NCI-H187 (cell line): ENCODE results near the gene PYROXD2.
A peak's percentile ranks its signal among the peaks of the same experiment; 100 is the strongest.
"Not testable (repeated sequence)": the region's sequence is repeated elsewhere in the genome, so short reads cannot be mapped to it uniquely, and the experiment has no call there.

Experiments used
- DNase-seq, 2 experiments: peaks; one replicate each; lab custom pipeline; 2025; lab: John Stamatoyannopoulos, UW

PYROXD2 gene

DNA sequence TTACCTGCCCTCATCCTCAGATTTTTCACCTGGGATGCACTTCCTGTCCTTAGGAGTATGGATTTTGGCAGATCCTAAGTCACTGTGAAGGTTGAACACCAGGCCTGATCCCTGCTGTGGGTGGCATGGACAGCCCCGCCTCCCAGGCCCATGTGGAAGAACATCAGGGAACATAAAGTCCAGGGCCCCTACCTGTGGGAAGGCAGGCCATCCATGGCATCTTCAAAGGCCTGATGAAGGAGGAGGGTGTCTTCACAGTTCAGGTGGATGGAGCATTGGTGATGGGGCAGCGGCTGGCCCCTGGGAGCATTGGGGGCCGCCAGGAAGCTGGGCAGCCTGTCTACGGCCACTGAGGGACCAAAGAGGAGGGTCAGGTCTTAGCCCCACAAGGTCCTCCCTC, 24.6 kb downstream of the PYROXD2 start:
- DNase-seq: no peak

DNA sequence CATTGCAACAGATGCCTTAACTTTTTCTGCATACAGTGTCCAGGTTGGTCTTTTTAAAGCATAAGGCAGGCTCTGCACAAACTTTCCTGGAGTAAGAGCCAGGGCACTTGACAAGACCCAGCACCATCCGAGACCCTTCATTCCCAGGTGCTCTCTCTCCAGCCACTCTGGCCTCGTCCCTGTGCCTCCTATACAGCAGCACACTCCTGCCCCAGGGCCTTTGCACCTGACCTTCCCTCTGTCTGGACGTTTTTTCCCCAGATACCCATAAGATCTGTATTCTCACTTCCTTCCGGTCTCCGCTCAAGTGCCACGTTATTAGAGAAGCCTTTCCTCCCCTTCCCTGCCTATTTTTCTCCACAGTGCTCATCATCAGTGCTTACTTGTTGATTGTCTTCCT, 25.6 kb downstream of the PYROXD2 start:
- DNase-seq: no peak

DNA sequence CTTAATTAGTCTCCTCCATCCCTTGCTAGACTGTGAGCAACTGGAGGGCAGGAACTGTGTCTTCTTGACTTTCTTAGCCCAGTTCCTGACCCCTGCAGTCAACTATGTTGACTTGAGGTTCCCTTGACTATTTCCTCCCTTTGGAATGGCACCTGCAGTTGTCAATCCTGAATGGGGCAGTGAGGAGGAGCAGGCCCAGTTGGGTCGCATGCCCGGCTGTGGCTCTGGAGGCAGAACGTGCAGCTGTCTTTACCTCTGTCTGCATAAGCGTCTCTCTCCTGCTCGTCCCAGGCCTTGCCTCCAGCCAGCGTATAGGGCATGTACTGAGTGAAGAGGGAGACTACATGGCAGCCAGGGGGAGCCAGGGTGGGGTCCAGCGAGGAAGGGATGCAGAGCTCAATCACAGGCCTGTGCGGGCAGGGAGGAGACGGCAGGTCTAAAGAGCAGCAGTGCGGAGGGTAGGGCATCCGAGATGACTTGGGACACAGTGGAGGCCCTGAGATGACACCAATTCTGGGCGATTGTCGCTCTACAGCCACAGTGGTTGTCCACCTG, 26.8 kb downstream of the PYROXD2 start:
- no peak for DNase-seq

DNA sequence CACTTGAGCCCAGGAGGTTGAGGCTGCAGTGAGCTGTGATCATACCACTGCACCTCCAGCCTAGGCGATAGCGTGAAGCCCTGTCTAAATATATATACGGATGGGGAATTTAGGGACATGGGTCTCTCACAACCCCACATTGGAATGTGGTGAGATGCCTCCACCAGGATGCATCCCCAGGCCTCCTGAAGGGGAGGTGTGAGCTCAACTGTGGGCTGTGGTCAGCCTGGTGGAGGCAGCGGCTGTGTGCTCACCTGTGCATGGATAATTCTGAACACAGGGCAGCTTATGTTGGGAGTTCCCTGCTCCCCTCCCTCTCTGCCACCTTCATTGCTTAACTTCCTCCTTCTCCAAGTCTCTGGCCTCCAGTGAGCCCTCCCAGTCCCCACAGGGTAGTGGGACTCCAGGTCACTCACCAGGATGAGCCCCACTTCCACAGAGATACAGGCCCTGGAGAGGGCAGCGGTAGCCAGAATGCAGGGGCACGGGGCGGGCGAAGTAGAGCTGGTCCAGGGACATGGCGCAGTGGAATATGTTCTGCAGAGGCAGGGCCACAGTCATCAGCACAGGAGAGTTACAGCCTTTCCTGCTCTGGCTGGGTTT, 30.4 kb downstream of the PYROXD2 start:
- DNase-seq: no peak

DNA sequence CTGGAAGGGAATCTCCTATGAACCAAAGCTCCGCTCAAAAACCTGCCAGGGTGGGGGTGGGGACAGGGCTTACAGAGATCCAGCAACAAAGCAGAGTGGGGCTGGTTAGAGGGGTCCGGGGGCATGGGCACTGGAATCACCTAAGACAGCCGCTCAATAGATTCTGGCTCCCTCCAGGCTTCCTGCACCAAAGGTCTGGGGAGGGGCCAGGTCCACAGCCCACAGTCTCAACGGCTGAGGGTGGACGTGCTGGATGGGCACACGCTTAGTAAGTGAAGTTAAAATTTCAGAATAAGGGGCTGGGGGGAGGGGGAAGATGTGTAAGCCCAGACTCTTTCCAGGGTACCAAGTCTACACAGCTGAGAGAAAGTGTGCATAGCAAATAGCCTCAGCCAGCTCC, 31.1 kb downstream of the PYROXD2 start:
- DNase-seq: no peak

DNA sequence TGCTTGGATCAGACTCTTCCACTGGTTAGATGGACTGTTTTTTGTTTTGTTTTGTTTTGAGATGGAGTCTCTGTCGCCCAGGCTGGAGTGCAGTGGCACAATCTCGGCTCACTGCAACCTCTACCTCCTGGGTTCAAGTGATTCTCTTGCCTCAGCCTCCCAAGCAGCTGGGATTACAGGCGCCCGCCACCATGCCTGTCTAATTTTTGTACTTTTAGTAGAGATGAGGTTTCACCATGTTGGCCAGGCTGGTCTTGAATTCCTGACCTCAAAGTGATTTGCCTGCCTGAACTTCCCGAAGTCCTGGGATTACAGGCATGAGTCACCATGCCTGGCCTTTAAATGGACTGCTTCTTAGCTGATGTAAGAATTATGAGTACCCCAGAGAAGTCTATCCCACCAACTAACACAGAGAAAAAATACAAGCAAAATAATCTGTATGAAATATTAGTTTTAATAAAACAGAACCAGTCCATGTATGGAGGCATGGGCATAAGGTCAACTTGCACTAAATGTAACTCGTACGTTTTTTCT, 31.8 kb downstream of the PYROXD2 start:
- not testable (repeated sequence) for DNase-seq

DNA sequence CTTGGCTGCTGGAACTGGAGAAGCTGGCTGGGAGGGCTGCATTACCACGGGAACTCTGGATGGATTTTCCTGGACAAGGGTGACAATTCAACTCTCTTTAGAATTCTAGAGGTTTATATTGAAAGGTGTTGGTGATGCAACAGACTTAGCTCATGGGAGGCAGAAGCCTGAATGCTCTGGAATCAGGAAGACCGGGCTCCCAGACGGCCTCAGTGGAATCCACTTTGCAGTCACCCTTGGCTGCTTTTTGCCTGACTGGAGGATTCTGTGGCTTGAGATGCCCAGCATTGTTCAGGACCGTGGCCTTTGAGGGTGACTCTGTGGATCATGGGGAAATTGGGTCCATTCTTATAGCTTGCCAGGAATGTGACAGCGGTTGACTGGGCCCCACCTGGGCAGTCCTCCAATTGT, 32.3 kb downstream of the PYROXD2 start:
- DNase-seq: no peak

DNA sequence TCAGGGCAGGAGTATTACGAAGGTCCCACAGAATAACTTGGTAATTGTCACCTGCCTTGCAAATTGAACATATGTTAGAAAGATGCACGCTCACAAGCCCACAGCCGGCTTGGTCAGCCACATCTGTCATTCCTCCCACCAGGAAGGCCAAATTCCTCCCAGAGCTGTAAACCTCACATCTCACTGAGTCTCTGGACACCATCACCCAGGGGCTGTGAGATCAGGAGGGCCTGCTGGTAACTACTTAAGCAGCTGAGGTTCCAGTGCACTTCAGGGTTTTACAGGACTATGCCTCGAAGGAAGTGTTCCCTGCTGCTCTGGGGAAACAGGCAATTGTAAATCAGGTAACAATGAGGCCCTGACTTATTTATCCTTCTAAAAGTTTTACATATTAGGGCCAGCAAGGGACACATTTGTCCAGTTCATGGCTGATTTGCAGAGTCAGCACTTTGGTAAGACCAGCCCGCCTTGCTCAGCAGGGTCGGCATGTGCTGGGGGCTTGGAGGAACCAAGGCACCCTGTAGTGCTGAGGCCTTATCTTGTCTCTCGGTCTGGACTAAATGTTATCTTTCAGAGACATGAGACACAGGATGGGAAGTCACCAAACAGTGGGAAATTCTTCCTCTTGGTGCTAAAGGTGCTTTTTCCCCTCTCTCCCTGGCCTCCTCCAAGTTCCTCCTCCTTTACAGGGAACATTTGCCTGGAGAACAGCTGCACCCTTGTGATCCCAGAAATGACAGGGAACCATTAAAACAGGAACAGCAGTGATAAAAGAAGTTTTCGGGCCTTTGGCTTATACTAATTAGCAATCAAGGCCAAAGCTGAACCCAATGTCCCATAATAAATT, 34.3 kb downstream of the PYROXD2 start:
- DNase-seq: no peak

GRCh38 chr10:98378722-98379121, 36.3 kb downstream of the PYROXD2 start:
- DNase-seq: no peak

GRCh38 chr10:98377536-98377935, 37.4 kb downstream of the PYROXD2 start:
- DNase-seq: no peak

DNA sequence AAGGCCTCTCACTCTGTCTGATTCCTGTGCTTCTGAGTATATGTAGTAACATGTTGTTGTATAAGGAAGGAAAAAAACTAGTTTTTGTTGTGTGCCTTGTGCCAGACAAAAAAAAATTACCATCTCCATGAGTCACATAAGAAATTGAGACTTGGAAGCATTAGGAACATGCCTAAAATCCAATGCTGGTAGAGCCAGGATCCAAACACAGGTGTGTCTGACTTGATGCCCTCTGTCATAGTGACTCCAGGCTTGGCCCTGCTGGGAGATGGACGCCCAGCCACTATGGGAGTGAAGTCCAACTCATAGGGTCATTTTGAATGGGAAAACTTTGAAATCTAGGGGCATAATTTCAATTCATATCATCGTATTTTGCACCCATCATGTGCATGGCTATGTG, 38.0 kb downstream of the PYROXD2 start:
- DNase-seq: no peak

GRCh38 chr10:98376485-98376884, 38.5 kb downstream of the PYROXD2 start:
- no peak for DNase-seq

DNA sequence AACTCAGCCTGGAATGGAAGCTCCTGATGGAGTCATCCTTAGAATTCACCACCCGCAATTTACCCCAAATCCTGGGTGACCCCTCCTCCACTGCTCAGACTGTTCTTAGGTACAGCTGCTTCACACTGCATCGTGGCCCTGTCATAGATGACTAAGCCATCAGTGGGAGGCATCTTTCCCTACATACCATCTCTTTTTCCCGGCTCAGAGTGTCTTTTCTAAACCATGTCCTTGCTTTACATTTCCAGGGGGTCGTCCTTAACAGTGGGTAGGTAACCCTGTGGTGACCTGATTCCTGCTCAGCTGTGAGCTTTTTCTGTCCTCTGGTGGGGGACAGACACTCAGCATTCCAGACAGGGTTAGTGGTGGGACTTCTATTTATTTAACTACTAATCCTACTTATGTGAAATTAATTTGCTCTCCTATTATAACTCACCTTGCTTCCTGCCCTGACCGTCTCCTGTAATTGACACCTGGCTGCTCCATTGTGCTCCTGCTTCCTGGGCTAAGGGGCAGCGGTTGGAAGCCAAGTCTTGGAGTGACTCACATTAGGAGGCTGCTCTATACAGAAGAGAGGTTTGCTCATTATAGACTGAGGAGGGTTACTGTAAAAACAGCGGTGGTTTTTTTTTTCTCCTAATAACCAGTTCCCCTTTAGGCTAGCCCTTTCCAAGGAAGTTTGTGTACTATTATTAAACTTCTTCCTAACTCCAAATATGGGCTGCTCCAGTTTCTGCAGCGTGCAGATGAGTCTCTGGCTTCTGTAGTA, 40.6 kb downstream of the PYROXD2 start:
- no peak for DNase-seq

DNA sequence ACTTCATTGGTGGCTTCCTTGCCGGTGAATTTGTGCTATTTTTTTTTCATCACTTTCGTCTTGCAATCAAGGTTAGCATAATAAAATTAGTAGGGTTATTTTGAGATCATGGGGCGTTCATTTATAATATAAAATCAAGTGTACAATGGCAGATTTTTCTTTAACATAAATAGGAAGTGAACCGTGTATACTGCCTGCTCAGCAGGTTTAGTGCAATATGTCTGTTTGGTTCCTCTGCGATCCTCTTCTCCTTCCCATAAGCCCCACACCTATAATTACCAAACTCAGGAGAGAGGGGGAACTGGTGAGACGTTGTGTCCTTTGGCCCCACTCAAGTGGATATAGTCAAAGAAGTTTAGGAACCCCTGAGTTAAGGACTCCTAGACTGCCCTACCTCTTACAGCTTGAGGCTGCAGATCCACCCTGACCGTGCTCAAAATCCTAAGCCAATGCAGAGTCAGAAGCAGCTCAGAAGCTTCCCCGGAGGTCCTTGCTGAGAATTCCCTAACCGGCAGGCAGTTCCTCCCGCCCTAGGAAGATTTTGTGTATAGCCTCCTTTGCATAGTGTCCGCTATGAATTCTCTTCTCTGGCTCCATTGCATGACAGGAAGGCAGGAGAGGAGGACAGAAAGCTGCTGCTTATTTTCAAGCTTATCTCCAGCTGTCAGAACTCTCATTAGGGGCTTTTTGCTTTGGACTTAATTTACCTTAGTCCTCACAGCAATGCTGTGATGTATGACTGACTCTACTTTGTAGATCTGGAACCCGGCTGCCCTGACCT, 41.5 kb downstream of the PYROXD2 start:
- no peak for DNase-seq

DNA sequence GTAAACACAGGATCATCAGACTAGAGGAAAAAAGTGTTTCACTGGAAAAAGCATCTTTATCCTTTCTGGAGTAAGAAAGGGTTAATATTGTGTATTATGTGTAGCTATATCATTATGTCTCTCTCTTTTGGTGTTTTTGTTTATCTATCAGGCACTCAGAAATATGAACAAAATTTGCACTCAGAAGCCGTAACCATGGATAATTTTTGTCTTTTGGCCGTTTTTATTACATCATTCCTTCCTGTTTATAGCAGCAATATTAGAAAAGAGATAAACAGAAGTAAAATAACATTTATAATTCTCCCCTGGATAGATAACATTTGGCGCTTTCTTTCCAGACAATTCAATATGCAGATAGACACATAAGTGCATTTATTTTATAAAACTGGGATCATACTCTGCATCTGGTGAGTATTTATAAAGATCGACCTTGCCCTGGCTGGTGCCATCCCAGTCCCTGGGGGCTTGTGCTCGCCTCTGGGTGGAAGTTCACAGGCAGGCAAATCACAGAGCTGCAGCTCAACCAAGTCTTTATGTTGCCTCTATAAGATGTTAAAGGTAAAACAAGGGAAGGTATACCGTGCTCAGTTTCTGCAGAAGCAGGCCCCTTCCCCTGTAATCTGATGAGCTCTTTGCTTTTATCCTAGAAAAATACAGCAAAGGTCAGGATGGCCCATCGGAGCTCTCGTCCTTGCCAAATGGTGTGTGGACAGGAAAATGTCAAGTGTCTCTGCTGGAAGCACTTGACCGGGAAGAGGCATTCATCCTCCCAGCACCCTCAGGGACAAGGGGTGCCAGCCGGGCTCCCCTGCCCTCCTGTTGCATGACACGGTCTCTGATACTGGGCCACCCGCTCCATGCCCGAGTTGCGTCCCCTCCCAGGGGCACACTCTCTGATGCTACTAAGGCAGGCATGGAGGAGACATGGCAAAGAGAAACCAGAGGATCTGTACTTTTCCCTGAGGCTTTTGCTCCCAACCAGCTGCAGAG, 43.9 kb downstream of the PYROXD2 start:
- no peak for DNase-seq

- no peak for DNase-seq
These were observed 45.2 kb downstream of the PYROXD2 start for GRCh38 chr10:98369801-98370200.

- no peak for DNase-seq
These were observed 46.3 kb downstream of the PYROXD2 start for GRCh38 chr10:98368644-98369043.

DNA sequence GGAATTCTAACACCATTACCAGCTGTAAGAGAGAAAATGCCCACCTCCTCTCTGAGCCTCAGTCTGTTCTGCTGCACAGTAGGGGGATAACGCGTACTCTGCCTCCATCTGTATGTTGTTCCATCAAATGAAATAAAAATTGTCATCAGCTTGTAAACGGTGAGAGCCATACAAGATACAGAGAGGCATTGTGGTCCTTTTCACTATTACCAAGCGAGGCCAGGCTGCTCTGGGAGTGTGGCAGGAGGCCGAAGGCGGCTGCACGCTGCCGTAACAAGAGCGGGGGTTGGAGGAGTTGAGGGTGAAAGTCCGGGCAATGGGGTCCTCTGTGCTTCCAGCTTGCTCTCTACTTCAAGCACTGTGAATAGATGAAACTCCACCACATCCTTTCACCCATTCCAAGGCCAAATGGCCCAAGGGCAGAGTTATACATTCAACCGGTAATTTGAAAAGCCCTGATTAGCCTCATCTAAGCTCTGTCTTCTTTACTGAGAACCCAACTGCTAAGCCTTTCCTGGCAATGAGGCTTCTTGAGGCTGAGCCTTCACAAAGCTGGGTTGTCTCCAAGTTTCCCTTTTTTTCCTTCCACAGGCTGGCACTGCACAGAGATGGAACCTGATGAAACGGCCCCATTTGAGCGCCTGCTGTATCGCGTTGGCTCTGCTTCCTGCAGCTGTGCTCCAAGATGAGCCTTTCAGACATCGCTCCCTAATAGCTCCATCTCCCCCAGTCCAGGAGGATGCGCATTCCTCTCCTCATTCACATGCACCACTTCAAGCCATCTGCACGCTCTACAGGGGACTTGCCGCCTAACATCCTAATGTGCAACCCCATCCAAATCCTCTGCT, 47.2 kb downstream of the PYROXD2 start:
- peak in 1 of 2 experiments; percentile 1 for DNase-seq

DNA sequence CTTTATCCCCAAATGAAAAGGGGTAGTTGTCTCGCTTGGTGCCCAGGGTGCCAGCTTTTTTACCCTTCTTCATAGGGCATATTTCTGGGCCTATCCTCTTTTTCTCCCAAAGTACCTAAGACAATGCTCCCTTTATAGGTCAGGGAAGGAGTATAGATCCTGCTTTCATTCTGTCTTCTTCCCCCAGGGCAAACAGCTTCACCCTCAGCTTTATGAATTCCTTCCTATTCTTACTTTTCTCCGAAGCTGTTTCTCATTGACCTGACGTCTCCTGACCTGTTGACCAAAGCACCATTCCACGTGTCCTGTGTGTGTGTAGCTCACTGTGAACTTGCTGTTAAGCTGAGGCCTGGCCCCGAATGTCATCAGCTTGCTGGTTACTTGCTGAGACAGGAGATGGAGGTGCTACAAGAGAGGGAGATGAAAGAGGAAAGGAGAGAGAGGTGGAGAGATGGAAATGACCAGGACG, 48.9 kb downstream of the PYROXD2 start:
- no peak for DNase-seq
